Liver (tissue), 9 donors: ENCODE data around the gene R3HDM1. TPM values are rescaled to one million over a fixed set of nuclear protein-coding genes. Genes with fewer than 3 reads are reported as not detected.

ENCODE experiments used
- DNase-seq: peaks from one replicate; pipeline ENCODE4 v3.0.0-alpha.2; 2017; ENCODE audit warnings: low spot score
- H3K27ac ChIP-seq, 2 donors: one replicate each; pipeline ENCODE4 v1.7.0; 2013; ENCODE audit warnings: inconsistent platforms in 2 of 2, low read length in 2 of 2, control low read depth in 1 of 2, low read depth in 1 of 2, mild to moderate bottlenecking in 1 of 2
- H3K27me3 ChIP-seq, 4 donors: one replicate each; pipeline versions ENCODE4 v1.6.1 to v1.7.0; 2013; ENCODE audit warnings: low read length in 3 of 4, inconsistent platforms in 1 of 4, mild to moderate bottlenecking in 1 of 4, moderate library complexity in 1 of 4; ENCODE audit not compliant: control insufficient read depth in 4 of 4, insufficient read depth in 4 of 4
- H3K36me3 ChIP-seq, 4 donors: one replicate each; pipeline versions ENCODE4 v1.6.1 to v1.7.0; 2013; ENCODE audit warnings: low read length in 3 of 4, mild to moderate bottlenecking in 3 of 4, low read depth in 1 of 4, moderate library complexity in 1 of 4; ENCODE audit not compliant: control insufficient read depth in 4 of 4, insufficient read depth in 3 of 4
- H3K4me1 ChIP-seq, 4 donors: one replicate each; pipeline versions ENCODE4 v1.6.1 to v1.7.0; 2013; ENCODE audit warnings: low read length in 3 of 4, mild to moderate bottlenecking in 3 of 4, moderate library complexity in 1 of 4; ENCODE audit not compliant: control insufficient read depth in 4 of 4, insufficient read depth in 4 of 4
- H3K4me3 ChIP-seq, 3 donors: one replicate each; pipeline versions ENCODE4 v1.6.1 to v1.7.0; 2013; ENCODE audit warnings: low read length in 3 of 3, control low read depth in 1 of 3, low read depth in 1 of 3, mild to moderate bottlenecking in 1 of 3
- H3K9ac ChIP-seq, 2 donors: one replicate each; pipeline ENCODE4 v1.7.0; 2013; ENCODE audit warnings: low read length in 2 of 2, mild to moderate bottlenecking in 2 of 2, moderate library complexity in 2 of 2, control low read depth in 1 of 2, low read depth in 1 of 2
- H3K9me3 ChIP-seq, 4 donors: one replicate each; pipeline versions ENCODE4 v1.6.1 to v1.7.0; 2013; ENCODE audit warnings: low read length in 3 of 4; ENCODE audit not compliant: control insufficient read depth in 4 of 4
- ATF3 ChIP-seq: IDR thresholded peaks from 2 replicates; pipeline ENCODE4 v1.6.1; 2016; ENCODE audit warnings: antibody characterized with exemption
- EGR1 ChIP-seq, 2 donors: IDR thresholded peaks; 2 replicates each; pipeline ENCODE4 v1.6.1; 2016 to 2018; ENCODE audit warnings: antibody characterized with exemption in 2 of 2, low read depth in 2 of 2
- FOXA1 ChIP-seq: IDR thresholded peaks from 2 replicates; pipeline ENCODE4 v1.6.1; 2016; ENCODE audit warnings: antibody characterized with exemption
- FOXA2 ChIP-seq: IDR thresholded peaks from 2 replicates; pipeline ENCODE4 v1.6.1; 2016; ENCODE audit warnings: antibody characterized with exemption
- GABPA ChIP-seq, 2 donors: IDR thresholded peaks in 1 of 2; conservative IDR thresholded peaks in 1 of 2; 2 replicates each; pipeline ENCODE4 v1.6.1; 2016; ENCODE audit warnings: antibody characterized with exemption in 2 of 2, mild to moderate bottlenecking in 1 of 2, moderate library complexity in 1 of 2
- HNF4A ChIP-seq, 2 donors: conservative IDR thresholded peaks; 2 replicates each; pipeline ENCODE4 v1.6.1; 2016; ENCODE audit warnings: antibody characterized with exemption in 2 of 2, mild to moderate bottlenecking in 2 of 2
- HNF4G ChIP-seq: IDR thresholded peaks from 2 replicates; pipeline ENCODE4 v1.6.1; 2016; ENCODE audit warnings: antibody characterized with exemption
- JUND ChIP-seq, 2 donors: IDR thresholded peaks; 2 replicates each; pipeline ENCODE4 v1.6.1; 2016; ENCODE audit warnings: antibody characterized with exemption in 2 of 2
- MAX ChIP-seq: IDR thresholded peaks from 2 replicates; pipeline ENCODE4 v1.6.1; 2016; ENCODE audit warnings: antibody characterized with exemption
- NR2F2 ChIP-seq: IDR thresholded peaks from 2 replicates; pipeline ENCODE4 v1.6.1; 2016; ENCODE audit warnings: antibody characterized with exemption
- RAD21 ChIP-seq, 2 donors: IDR thresholded peaks; 2 replicates each; pipeline ENCODE4 v1.6.1; 2016; ENCODE audit warnings: antibody characterized with exemption in 2 of 2, mild to moderate bottlenecking in 2 of 2
- RXRA ChIP-seq, 2 donors: IDR thresholded peaks; 2 replicates each; pipeline ENCODE4 v1.6.1; 2017 to 2018; ENCODE audit warnings: antibody characterized with exemption in 2 of 2, mild to moderate bottlenecking in 1 of 2
- SP1 ChIP-seq: IDR thresholded peaks from 2 replicates; pipeline ENCODE4 v1.6.1; 2018; ENCODE audit warnings: antibody characterized with exemption, mild to moderate bottlenecking
- TAF1 ChIP-seq: conservative IDR thresholded peaks from 2 replicates; pipeline ENCODE4 v1.6.1; 2016; ENCODE audit warnings: antibody characterized with exemption, mild to moderate bottlenecking
- YY1 ChIP-seq: IDR thresholded peaks from 2 replicates; pipeline ENCODE4 v1.6.1; 2016; ENCODE audit warnings: antibody characterized with exemption, mild to moderate bottlenecking
- WGBS: extraction: QIAGEN DNeasy Blood & Tissue Kit; methylation state at CpG from one replicate; pipeline ENCODE4 v1.1.7; 2013; 5-methylcytosine and 5-hydroxymethylcytosine counted together
- polyA plus RNA-seq, 2 donors: library from polyadenylated mRNA; stranded (reverse) in 1 of 2; unstranded in 1 of 2; fragments of 200-250 nt in 1 of 2; fragments of >200 nt in 1 of 2; fragmentation: Nextera tagmentation in 1 of 2; extraction: Ambion mirVana in 1 of 2; gene quantifications; one replicate each; pipeline versions ENCODE4 v1.2.1 to v1.2.3, GENCODE V29; 2013 to 2015
- total RNA-seq, 2 donors: library from RNA; depleted of rRNA; stranded (reverse); fragments of >200 nt; gene quantifications; one replicate each; pipeline ENCODE4 v1.2.3, GENCODE V29; 2014
- TF ChIP-seq, protein P1 (sequence below): IDR thresholded peaks from 2 replicates; pipeline ENCODE4 v1.6.1; 2016; ENCODE audit warnings: antibody characterized with exemption, mild to moderate bottlenecking
- TF ChIP-seq, protein P2 (sequence below): IDR thresholded peaks from 2 replicates; pipeline ENCODE4 v1.6.1; 2016; ENCODE audit warnings: antibody characterized with exemption
- TF ChIP-seq, protein P3 (sequence below): fragments of 150-350 bp; IDR thresholded peaks from 2 replicates; pipeline ENCODE4 v1.5.1; 2017; ENCODE audit warnings: improper control_type of control experiment, low read depth, low read length; ENCODE audit not compliant: missing input control
- donor health status: healthy.
- donor health status: healthy.
- donor health status: healthy.
- donor health status: healthy.
- donor health status: healthy.

R3HDM1 gene
- total and polyA plus RNA-seq, 4 donors = 6.0 to 10.0 (median 8.8) TPM

DNA sequence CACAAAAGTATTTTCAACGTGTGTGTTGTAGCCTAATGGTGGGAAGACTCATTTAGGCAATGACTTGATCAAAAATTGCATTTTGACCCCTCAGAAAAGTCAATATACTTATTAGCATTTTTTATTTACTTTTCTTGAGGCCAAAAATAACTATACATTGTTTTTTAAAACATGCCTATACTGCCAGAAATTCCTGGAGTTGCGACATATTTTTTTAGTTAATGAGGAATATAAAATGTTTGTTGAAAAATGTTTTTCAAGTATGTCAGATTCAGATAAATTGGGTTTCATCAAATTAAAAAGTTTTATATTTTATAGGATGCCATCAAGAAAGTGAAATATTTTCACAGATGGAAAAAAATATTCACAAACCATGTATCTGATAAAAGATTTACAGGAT, 39.6 kb downstream of the R3HDM1 start:
- 87% methylated on average over 2 of the region's 2 CpGs for WGBS
- no peaks in the 10 kb centered on the region for H3K9me3 ChIP-seq
- TF ChIP-seq ATF3 (no peak), NR2F2 (no peak), JUND (IDR thresholded peaks at IDR 0.05) (no peak), FOXA2 (no peak), HNF4G (no peak), MAX (no peak), YY1 (no peak), RXRA (IDR thresholded peaks at IDR 0.05) (no peak), HNF4A (conservative IDR thresholded peaks at IDR 0.05) (no peak), RAD21 (IDR thresholded peaks at IDR 0.05) (no peak), FOXA1 (no peak), GABPA (IDR thresholded peaks at IDR 0.05 in 1 of 2, conservative IDR thresholded peaks at IDR 0.05 in 1 of 2) (no peak), SP1 (no peak), EGR1 (IDR thresholded peaks at IDR 0.05; ENCODE audit: low read depth in 2 of 2) (no peak), TAF1 (no peak)
- TF ChIP-seq, protein P1, sequence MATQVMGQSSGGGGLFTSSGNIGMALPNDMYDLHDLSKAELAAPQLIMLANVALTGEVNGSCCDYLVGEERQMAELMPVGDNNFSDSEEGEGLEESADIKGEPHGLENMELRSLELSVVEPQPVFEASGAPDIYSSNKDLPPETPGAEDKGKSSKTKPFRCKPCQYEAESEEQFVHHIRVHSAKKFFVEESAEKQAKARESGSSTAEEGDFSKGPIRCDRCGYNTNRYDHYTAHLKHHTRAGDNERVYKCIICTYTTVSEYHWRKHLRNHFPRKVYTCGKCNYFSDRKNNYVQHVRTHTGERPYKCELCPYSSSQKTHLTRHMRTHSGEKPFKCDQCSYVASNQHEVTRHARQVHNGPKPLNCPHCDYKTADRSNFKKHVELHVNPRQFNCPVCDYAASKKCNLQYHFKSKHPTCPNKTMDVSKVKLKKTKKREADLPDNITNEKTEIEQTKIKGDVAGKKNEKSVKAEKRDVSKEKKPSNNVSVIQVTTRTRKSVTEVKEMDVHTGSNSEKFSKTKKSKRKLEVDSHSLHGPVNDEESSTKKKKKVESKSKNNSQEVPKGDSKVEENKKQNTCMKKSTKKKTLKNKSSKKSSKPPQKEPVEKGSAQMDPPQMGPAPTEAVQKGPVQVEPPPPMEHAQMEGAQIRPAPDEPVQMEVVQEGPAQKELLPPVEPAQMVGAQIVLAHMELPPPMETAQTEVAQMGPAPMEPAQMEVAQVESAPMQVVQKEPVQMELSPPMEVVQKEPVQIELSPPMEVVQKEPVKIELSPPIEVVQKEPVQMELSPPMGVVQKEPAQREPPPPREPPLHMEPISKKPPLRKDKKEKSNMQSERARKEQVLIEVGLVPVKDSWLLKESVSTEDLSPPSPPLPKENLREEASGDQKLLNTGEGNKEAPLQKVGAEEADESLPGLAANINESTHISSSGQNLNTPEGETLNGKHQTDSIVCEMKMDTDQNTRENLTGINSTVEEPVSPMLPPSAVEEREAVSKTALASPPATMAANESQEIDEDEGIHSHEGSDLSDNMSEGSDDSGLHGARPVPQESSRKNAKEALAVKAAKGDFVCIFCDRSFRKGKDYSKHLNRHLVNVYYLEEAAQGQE = no peak
- TF ChIP-seq, protein P2, sequence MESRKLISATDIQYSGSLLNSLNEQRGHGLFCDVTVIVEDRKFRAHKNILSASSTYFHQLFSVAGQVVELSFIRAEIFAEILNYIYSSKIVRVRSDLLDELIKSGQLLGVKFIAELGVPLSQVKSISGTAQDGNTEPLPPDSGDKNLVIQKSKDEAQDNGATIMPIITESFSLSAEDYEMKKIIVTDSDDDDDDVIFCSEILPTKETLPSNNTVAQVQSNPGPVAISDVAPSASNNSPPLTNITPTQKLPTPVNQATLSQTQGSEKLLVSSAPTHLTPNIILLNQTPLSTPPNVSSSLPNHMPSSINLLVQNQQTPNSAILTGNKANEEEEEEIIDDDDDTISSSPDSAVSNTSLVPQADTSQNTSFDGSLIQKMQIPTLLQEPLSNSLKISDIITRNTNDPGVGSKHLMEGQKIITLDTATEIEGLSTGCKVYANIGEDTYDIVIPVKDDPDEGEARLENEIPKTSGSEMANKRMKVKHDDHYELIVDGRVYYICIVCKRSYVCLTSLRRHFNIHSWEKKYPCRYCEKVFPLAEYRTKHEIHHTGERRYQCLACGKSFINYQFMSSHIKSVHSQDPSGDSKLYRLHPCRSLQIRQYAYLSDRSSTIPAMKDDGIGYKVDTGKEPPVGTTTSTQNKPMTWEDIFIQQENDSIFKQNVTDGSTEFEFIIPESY = no peak
- TF ChIP-seq, protein P3, sequence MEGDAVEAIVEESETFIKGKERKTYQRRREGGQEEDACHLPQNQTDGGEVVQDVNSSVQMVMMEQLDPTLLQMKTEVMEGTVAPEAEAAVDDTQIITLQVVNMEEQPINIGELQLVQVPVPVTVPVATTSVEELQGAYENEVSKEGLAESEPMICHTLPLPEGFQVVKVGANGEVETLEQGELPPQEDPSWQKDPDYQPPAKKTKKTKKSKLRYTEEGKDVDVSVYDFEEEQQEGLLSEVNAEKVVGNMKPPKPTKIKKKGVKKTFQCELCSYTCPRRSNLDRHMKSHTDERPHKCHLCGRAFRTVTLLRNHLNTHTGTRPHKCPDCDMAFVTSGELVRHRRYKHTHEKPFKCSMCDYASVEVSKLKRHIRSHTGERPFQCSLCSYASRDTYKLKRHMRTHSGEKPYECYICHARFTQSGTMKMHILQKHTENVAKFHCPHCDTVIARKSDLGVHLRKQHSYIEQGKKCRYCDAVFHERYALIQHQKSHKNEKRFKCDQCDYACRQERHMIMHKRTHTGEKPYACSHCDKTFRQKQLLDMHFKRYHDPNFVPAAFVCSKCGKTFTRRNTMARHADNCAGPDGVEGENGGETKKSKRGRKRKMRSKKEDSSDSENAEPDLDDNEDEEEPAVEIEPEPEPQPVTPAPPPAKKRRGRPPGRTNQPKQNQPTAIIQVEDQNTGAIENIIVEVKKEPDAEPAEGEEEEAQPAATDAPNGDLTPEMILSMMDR = no peak

More for the DNA sequence above, 39.6 kb downstream of the R3HDM1 start:
- Histone ChIP-seq H3K4me1 (no peaks in the 10 kb centered on the region), H3K36me3 (no peaks in the 10 kb centered on the region), H3K9ac (no peak overlapping the region), H3K4me3 (no peak overlapping the region), H3K27ac (no peak overlapping the region), H3K27me3 (no peaks in the 10 kb centered on the region)
- no peak for DNase-seq
